ENCODE results near the gene TDRD7. TPM values are rescaled to one million over a fixed set of nuclear protein-coding genes. Genes with fewer than 3 reads are reported as not detected.

The TDRD7 gene
- polyA plus RNA-seq, 2 of the 4 experiments (the other 2 are of a cell fraction), result 11.5 to 15.7 TPM

DNA sequence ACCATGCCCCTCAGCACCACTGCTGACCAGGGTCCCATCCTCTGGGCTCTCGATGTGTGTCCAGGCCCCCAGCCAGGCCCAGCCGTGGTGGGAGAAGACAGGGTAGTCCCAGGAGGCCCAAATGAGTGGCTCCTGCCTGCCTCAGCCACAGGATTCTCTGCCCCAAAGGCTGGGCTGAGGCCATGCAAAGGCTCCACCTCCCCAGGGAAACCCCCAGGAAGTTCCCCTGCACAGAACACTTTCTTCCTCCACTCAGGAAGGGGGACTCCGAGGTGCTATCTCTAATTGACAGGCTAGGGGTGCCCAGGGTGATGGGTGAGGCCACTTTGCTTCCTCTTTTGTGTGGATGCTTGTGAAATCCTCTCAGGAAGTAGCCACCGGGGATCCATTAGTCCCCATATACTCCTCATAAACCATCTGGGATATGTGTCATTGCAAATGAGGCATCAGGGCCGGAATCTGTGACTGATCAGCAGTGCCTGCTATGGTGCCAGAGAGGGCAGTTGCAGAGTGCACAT lies 23.1 kb upstream of the TDRD7 start:
- H3K27ac ChIP-seq, result no peak overlapping the region
- no peak overlapping the region for H3K4me3 ChIP-seq
- FAIRE-seq, result no peak
- ATAC-seq, result no peak
- H3K4me1 ChIP-seq, result peaks cover 13% of the 10 kb centered on the region; the same call in 2 of the 3 replicates
- no peak overlapping the region for H3K4me2 ChIP-seq
- ChIA-PET POLR2A (no interaction called here), CTCF (interaction anchor here (1.4 to 5.4 kb wide), 9 partner anchors 8 to 532 kb away, joined by 3 to 46 read pairs (median 36); no protein-coding TSS in a partner anchor)
- DNase-seq (ENCODE audit: low read depth in 1 of 2, low spot score in 1 of 2), result no peak
- 44% methylated on average over 4 of the region's 5 CpGs for WGBS (ENCODE audit: missing lambda C conversion rate)
- no peak for TF ChIP-seq CBX8 (IDR thresholded peaks at IDR 0.05)
- no peaks in the 10 kb centered on the region for H3K9me3 ChIP-seq

DNA sequence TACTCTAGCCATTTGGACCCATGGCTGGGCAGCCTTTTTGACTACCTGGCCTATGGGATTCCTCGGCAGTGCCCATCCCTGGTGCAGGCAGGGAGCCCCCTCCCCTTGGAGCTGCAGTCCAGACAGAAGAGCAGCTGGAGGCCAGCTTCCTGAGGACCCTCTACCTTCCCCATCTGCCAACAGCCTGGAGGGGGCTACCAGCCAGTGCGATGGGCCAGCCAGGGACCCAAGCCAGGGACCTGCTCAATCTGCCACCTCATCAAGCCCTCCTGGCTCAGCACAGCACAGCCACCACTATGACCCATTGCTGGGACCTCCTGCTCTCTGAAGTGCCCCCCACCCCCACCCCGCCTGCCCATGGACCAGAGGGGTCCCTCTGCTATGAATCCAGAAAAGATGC lies 22.6 kb upstream of the TDRD7 start:
- H3K27ac ChIP-seq, result no peak overlapping the region
- peaks cover 11% of the 10 kb centered on the region; the same call in 2 of the 3 replicates for H3K4me1 ChIP-seq
- TF ChIP-seq JUNB (IDR thresholded peaks at IDR 0.05) (no peak), MYC (IDR thresholded peaks at IDR 0.05; ENCODE audit: borderline replicate concordance, low read length) (no peak), RCOR1 (IDR thresholded peaks at IDR 0.05; ENCODE audit: low read depth, low read length) (no peak), FOXS1 (CRISPR knock-in tag; IDR thresholded peaks at IDR 0.05) (no peak), HEYL (CRISPR knock-in tag; IDR thresholded peaks at IDR 0.05) (no peak), CHD4 (IDR thresholded peaks at IDR 0.05; ENCODE audit: borderline replicate concordance) (no peak), CBX8 (IDR thresholded peaks at IDR 0.05) (no peak), HDAC2 (IDR thresholded peaks at IDR 0.05) (no peak), TP53 (CRISPR knock-in tag; IDR thresholded peaks at IDR 0.05) (no peak), RNF2 (IDR thresholded peaks at IDR 0.05; ENCODE audit: borderline replicate concordance, low read depth) (no peak), BHLHE40 (IDR thresholded peaks at IDR 0.05; ENCODE audit: low read depth, low read length) (no peak), ZFP36 (IDR thresholded peaks at IDR 0.05; ENCODE audit: borderline replicate concordance, partially characterized antibody) (no peak), ZSCAN20 (CRISPR knock-in tag; IDR thresholded peaks at IDR 0.05) (no peak)
- TF ChIP-seq, protein P1, sequence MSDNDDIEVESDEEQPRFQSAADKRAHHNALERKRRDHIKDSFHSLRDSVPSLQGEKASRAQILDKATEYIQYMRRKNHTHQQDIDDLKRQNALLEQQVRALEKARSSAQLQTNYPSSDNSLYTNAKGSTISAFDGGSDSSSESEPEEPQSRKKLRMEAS (IDR thresholded peaks at IDR 0.05), result no peak
- TF ChIP-seq, protein P2, sequence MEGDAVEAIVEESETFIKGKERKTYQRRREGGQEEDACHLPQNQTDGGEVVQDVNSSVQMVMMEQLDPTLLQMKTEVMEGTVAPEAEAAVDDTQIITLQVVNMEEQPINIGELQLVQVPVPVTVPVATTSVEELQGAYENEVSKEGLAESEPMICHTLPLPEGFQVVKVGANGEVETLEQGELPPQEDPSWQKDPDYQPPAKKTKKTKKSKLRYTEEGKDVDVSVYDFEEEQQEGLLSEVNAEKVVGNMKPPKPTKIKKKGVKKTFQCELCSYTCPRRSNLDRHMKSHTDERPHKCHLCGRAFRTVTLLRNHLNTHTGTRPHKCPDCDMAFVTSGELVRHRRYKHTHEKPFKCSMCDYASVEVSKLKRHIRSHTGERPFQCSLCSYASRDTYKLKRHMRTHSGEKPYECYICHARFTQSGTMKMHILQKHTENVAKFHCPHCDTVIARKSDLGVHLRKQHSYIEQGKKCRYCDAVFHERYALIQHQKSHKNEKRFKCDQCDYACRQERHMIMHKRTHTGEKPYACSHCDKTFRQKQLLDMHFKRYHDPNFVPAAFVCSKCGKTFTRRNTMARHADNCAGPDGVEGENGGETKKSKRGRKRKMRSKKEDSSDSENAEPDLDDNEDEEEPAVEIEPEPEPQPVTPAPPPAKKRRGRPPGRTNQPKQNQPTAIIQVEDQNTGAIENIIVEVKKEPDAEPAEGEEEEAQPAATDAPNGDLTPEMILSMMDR (IDR thresholded peaks at IDR 0.05), result no peak
- TF ChIP-seq, protein P3, sequence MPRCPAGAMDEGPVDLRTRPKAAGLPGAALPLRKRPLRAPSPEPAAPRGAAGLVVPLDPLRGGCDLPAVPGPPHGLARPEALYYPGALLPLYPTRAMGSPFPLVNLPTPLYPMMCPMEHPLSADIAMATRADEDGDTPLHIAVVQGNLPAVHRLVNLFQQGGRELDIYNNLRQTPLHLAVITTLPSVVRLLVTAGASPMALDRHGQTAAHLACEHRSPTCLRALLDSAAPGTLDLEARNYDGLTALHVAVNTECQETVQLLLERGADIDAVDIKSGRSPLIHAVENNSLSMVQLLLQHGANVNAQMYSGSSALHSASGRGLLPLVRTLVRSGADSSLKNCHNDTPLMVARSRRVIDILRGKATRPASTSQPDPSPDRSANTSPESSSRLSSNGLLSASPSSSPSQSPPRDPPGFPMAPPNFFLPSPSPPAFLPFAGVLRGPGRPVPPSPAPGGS (IDR thresholded peaks at IDR 0.05), result no peak
- TF ChIP-seq, protein P4, sequence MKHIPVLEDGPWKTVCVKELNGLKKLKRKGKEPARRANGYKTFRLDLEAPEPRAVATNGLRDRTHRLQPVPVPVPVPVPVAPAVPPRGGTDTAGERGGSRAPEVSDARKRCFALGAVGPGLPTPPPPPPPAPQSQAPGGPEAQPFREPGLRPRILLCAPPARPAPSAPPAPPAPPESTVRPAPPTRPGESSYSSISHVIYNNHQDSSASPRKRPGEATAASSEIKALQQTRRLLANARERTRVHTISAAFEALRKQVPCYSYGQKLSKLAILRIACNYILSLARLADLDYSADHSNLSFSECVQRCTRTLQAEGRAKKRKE (CRISPR knock-in tag; IDR thresholded peaks at IDR 0.05; ENCODE audit: low read depth), result no peak
- TF ChIP-seq, protein P5, sequence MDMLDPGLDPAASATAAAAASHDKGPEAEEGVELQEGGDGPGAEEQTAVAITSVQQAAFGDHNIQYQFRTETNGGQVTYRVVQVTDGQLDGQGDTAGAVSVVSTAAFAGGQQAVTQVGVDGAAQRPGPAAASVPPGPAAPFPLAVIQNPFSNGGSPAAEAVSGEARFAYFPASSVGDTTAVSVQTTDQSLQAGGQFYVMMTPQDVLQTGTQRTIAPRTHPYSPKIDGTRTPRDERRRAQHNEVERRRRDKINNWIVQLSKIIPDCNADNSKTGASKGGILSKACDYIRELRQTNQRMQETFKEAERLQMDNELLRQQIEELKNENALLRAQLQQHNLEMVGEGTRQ (IDR thresholded peaks at IDR 0.05), result no peak
- TF ChIP-seq, protein P6, sequence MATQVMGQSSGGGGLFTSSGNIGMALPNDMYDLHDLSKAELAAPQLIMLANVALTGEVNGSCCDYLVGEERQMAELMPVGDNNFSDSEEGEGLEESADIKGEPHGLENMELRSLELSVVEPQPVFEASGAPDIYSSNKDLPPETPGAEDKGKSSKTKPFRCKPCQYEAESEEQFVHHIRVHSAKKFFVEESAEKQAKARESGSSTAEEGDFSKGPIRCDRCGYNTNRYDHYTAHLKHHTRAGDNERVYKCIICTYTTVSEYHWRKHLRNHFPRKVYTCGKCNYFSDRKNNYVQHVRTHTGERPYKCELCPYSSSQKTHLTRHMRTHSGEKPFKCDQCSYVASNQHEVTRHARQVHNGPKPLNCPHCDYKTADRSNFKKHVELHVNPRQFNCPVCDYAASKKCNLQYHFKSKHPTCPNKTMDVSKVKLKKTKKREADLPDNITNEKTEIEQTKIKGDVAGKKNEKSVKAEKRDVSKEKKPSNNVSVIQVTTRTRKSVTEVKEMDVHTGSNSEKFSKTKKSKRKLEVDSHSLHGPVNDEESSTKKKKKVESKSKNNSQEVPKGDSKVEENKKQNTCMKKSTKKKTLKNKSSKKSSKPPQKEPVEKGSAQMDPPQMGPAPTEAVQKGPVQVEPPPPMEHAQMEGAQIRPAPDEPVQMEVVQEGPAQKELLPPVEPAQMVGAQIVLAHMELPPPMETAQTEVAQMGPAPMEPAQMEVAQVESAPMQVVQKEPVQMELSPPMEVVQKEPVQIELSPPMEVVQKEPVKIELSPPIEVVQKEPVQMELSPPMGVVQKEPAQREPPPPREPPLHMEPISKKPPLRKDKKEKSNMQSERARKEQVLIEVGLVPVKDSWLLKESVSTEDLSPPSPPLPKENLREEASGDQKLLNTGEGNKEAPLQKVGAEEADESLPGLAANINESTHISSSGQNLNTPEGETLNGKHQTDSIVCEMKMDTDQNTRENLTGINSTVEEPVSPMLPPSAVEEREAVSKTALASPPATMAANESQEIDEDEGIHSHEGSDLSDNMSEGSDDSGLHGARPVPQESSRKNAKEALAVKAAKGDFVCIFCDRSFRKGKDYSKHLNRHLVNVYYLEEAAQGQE (IDR thresholded peaks at IDR 0.05), result no peak
- DNase-seq (ENCODE audit: low read depth in 1 of 2, low spot score in 1 of 2), result no peak
- H3K4me3 ChIP-seq, result no peak overlapping the region
- ChIA-PET CTCF (interaction anchor here (1.4 kb wide), 2 partner anchors 24 to 58 kb away, joined by 3 read pairs; no protein-coding TSS in a partner anchor), POLR2A (no interaction called here)
- no peak for ATAC-seq
- no peak for FAIRE-seq
- 86% methylated on average over 2 of the region's 3 CpGs for WGBS (ENCODE audit: missing lambda C conversion rate)
- no peak overlapping the region for H3K4me2 ChIP-seq
- H3K9me3 ChIP-seq, result no peaks in the 10 kb centered on the region

Data from A549 (cell line).